Limb (tissue), 2 donors: ENCODE results near the gene SEPTIN1.

Source experiments
- DNase-seq, 2 donors: peaks; one replicate each; pipeline ENCODE4 v3.0.0-alpha.2; 2016; ENCODE audit errors: extremely low spot score in 2 of 2

SEPTIN1 gene

GRCh38 chr16:30382111-30382881 lies at the start of gene SEPTIN1:
Gene SEPTIN1, minus strand, starts transcription at chr16:30382561. Its CDS starts 19 bp downstream, at chr16:30382542.
- no peak for DNase-seq

- DNase-seq: no peak
Observed at GRCh38 chr16:30430428-30430970, 48.1 kb upstream of the SEPTIN1 start.

- peak; percentile 92 to 98 for DNase-seq
Observed at GRCh38 chr16:30429678-30430427, 47.5 kb upstream of the SEPTIN1 start, which contains the start of gene DCTPP1. Gene DCTPP1, minus strand, starts transcription at chr16:30430030. Its CDS starts 50 bp downstream, at chr16:30429980.

GRCh38 chr16:30429418-30429677 lies 47.0 kb upstream of the SEPTIN1 start:
- DNase-seq: no peak

GRCh38 chr16:30428055-30428454 lies 45.7 kb upstream of the SEPTIN1 start:
- no peak for DNase-seq

- DNase-seq: no peak
Observed at GRCh38 chr16:30421010-30421409, 38.6 kb upstream of the SEPTIN1 start.

GRCh38 chr16:30418350-30419181 lies 36.2 kb upstream of the SEPTIN1 start:
- no peak for DNase-seq

DNA sequence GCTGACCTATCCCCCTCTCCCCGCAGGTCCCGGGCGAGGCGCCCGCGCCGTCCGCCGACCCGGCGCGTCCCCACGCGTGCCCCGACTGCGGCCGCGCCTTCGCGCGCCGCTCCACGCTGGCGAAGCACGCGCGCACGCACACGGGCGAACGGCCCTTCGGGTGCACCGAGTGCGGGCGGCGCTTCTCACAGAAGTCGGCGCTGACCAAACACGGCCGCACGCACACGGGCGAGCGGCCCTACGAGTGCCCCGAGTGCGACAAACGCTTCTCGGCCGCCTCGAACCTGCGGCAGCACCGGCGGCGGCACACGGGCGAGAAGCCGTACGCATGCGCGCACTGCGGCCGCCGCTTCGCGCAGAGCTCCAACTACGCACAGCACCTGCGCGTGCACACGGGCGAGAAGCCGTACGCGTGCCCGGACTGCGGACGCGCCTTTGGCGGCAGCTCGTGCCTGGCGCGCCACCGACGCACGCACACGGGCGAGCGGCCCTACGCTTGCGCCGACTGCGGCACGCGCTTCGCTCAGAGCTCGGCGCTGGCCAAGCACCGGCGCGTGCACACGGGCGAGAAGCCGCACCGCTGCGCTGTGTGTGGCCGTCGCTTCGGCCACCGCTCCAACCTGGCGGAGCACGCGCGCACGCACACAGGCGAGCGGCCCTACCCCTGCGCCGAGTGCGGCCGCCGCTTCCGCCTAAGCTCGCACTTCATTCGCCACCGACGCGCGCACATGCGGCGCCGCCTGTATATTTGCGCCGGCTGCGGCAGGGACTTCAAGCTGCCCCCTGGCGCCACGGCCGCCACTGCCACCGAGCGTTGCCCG lies 35.4 kb upstream of the SEPTIN1 start:
- DNase-seq: peak; percentile 86 to 91

DNA sequence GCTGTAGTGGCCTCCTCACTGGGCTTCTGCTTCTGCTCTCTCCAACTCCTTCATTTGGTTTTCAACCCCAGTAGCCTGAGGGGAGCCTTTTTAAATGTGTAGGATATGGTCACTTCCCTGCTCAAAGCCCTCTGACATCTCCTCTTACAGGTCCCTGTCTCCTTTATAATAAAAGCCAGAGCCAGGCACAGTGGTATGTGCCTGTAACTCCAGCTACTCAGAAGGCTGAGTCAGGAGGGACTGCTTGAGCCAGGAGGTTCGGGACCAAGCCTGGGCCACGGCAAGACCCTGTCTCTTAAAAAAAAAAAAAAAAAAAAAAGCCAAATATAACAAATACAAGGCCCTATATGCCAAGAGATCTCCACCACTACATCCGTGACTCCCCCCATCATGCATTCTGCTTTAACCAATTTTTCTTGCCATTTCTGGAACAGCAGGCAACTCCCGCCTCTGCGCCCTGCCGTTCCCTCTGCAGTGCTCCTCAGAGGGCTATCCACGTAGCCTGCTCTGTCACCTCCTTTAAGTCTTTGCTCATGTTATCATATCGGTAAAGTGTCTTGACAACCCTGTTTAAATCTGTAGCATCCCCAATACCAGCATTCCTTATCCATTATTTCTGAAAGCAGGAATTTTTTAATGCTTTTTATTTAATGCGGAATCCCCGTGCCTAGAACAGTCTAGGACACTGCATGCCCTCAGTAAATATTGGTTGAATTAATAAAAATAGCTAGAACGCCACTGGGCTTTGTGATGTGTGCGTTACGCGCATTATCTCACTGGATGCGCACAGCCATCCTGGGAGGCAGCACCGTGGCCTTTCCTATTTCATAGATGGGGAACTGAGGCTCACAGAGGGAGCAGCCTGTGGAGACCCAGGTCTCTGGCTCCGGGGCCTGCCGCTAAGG lies 34.5 kb upstream of the SEPTIN1 start:
- no peak for DNase-seq

DNA sequence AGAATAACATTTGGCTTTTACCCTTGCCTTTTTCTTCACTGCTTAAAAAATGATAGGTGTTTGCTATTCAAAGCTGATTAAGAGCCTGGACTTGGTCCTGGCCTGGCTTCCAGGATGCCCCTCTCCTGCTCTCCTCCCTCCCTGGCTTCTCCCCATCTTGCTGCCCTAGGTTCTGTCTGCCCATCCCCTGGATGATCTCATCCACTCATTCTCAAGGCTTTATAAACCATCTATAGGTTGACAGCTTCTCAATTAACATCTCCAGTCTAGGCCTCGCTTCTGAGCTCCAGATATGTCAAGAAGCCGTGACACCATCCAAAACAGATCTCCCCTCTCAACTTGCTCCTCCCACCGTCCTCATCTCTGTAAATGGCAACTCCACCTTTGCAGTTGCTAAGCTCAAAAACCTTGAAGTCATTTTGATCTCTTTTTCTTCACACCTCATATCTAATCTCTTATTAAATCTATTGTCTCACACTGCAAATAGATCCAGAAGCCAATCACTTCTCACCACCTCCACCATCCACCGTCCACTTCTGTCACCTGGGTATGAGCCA lies 33.8 kb upstream of the SEPTIN1 start:
- DNase-seq: no peak

DNA sequence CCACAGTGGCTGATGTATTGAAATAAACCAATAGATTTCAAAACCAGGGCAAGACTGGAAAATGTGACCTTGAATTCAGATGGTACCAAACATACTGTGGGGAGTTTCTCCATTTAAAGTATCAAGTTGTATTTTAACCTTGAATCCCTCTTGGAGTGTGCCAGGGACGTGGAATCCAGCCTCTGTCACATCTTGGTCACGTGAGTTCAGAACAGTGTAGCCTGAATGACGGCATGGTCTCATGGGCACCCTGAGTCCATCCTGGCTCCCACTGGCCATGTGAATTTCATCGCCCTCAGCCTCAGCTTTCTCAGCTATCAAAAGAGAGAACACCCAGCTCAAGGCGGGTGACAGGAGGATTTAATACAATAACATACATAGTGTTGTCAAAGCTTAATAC lies 31.8 kb upstream of the SEPTIN1 start:
- no peak for DNase-seq

GRCh38 chr16:30413112-30413806 lies 30.9 kb upstream of the SEPTIN1 start:
- DNase-seq: no peak

DNA sequence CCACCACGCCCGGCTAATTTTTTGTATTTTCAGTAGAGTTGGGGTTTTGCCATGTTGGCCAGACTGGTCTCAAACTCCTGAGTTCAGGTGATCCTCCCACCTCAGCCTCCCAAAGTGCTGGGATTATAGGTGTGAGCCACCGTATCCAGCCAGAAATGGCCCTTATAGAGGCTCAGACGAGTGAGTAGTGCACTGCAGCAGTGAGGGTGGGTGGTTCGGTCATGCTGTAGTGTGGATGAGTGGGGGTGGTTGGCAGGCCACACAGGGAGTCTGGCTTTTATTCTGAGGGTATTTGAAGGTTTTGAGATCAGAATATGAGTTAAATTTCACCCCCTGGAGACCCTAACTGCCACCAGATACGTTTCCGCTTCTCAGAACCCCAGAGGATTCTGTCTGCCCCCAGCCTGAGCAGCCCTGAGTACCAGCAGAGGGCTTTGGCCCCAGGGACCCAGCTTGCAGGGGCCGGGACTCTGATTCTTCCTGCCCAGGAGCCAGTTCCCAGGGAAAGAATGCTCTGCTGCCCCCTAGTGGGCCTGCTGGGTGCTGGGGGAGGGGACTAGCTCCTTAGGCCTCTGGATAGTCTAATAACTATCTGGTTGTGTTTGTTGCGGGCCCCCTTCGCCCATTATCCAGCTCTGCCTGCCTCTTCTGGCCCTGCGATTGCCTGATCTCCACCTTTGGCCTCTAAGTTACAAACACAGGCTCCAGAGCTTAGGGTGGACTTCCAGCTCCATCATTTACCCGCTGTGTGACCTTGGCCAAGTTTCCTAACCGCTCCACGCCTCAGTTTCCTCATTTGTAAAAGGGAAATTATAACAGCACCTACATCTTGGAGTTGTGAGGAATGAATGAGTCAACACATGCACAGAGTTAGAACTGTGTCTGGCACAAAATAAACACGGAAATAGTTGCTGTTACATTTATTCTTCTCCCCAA lies 27.0 kb upstream of the SEPTIN1 start:
- peak; percentile 82 to 95 for DNase-seq

DNA sequence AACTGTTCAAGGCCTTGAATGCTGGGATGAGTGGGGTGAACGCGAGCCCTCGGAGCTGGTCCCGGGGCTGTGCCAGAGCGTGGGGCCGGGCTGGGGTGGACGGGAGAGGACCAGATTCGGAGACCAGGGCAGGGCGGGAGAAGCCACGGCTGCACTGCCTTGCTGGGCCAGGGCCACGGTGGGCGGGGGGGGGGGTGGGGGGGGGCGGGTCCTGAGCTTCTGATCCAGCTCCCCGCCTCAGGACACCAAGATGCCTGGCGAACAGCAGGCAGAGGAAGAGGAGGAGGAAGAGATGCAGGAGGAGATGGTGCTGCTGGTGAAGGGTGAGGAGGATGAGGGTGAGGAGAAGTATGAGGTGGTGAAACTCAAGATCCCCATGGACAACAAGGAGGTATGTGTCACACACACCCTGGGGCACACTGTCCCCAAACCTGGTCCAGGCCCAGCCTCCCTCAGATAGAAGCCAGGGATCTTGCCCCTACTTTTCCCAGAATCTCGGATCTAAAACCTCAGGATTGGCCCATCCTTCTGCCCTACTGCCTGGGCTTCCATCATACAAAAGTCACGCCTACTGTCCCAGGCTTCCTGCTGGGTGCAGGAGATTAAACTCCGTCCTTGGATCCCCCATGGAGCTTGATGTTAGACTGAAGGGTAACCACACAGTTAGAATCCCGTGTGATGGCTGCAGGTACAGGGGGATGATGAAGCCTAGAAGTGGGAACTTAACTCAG lies 25.6 kb upstream of the SEPTIN1 start:
- no peak for DNase-seq

- peak; percentile 93 to 95 for DNase-seq
Observed at GRCh38 chr16:30407102-30407803, 24.9 kb upstream of the SEPTIN1 start, which contains the start of gene ZNF771. Gene ZNF771, plus strand, starts transcription at chr16:30407606. Its CDS starts 448 bp downstream, at chr16:30408054.

GRCh38 chr16:30406795-30407101 lies 24.4 kb upstream of the SEPTIN1 start:
- no peak for DNase-seq
